ENCODE measurements around the gene MORF4L2.
"Not testable (repeated sequence)": the region's sequence is repeated elsewhere in the genome, so short reads cannot be mapped to it uniquely, and the experiment has no call there.

- TF ChIP-seq CTCF, POLR2AphosphoS5, POLR2A (IDR thresholded peaks at IDR 0.05): not testable (repeated sequence)
These were observed 31.1 kb downstream of the MORF4L2 start for GRCh38 chrX:103655230-103656000.
